ENCODE results near the gene TLNRD1. TPM values are rescaled to one million over a fixed set of nuclear protein-coding genes. Genes with fewer than 3 reads are reported as not detected.

TLNRD1 gene
- total and polyA plus RNA-seq, 3 experiments from 2014 or later, result 6.3 to 38.6 (median 35.9) TPM

DNA sequence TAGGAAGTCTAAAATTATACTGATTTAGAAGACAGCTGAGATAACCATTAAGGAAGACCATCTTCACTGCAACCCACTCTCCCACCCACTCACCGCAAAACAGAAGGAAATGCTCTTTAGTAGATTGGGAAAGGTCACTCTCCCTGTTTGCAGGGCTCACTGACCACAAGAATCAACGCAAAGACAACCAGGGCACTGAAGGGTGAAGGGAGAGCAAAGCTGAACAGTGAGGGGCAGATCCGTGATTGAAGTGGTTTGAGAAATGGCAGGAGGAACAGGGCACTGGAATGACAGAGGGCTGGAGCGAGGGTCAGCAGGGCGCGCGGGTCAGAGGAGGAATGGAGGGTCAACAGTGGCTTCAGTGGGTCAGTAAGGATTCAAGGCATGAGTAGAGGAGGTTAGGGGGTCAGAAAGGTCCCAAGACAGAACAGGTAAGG is 11.6 kb upstream of the TLNRD1 start:
- peaks cover 65% of the 10 kb centered on the region for H3K4me1 ChIP-seq (ENCODE audit: insufficient read depth, low read length)
- H3K9me3 ChIP-seq (ENCODE audit: low read length), result no peaks in the 10 kb centered on the region
- CTCF ChIA-PET, result interaction anchor here (0.8 to 1.7 kb wide), 2 partner anchors 12 to 19 kb away, joined by 3 to 7 read pairs; no protein-coding TSS in a partner anchor
- Mint-ChIP-seq H3K27me3 (no peaks in the 10 kb centered on the region), H3K36me3 (peaks cover 0 to 34% (median 6%) of the 10 kb centered on the region in 3 donors), H3K27ac (peak overlapping the region; percentile 91 to 99 (median 99)), H3K4me3 (peak overlapping the region; percentile 97 to 99 (median 98)), H3K9me3 (peaks cover 0 to 1% (median 0%) of the 10 kb centered on the region in 5 donors), H3K4me1 (peaks cover 50 to 68% (median 64%) of the 10 kb centered on the region in 3 donors)
- H3K4me3 ChIP-seq (ENCODE audit: low read length), result peak overlapping the region; percentile 72
- no peaks in the 10 kb centered on the region for H3K36me3 ChIP-seq (ENCODE audit: insufficient read depth, low read length)
- no peaks in the 10 kb centered on the region for H3K27me3 ChIP-seq (ENCODE audit: insufficient read depth, low read length, poor library complexity, severe bottlenecking)
- peak overlapping the region; percentile 88 for H3K27ac ChIP-seq (ENCODE audit: low read depth, low read length)
- no peak for DNase-seq
- POLR2A ChIA-PET, result no interaction called here

DNA sequence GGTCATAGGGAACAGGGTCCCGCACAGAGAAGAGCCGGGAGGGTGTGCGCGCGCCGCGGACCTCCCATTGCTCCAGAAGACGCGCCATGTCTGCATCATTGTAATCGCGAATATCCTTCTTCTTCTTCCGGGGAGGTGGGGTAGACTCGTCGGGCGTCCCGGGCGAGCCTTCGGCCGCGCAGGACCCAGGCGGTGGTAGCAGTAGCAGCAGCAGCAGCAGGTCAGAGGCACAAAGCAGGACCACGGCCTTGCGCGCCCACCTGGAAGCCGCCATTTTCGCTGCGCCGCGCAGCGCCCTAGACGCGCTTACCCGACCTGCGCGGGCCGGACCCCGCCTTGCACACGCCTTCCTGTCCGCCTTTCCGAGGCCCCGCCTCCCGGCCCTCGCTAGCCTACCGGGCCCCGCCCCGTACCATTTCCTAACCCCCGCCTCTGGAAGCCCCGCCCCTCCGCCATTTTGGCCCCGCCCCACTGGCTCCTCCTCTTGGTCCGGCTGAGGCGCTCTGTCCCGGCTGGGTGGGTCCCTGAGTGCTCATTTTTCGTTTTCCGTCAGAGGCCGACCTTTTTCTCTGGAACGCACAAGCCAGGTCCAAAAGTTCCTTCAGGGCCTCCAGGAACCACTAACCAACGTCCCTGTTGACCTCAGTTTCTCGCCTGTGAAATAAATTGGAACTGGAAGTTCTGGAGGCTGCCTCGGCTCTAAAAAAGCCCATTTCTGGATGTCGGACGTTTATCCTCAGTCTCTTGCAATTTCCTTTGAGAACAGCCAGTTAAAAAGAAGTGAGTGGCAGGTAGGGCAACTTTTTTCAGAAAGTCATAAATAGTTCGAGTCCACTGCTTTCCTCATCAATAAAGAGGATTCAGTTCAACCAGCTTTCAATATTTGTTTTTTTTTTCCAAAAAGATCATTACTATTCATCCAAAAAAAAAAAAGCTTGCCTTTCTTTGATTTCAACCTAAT is 10.9 kb upstream of the TLNRD1 start, which contains the start of gene MESD:
Gene MESD (minus strand): TSS at position 302 of the 961 bp plus-strand sequence. CDS start 28 bp downstream, at position 274.
- H3K4me3 Mint-ChIP-seq, result peak within 1 kb of the TSS; percentile 97 to 99 (median 98)
- H3K27ac Mint-ChIP-seq, result peak within 1 kb of the TSS; percentile 91 to 99 (median 99)
- no peaks in the 10 kb centered on the region for H3K27me3 Mint-ChIP-seq
- ChIA-PET CTCF (interaction anchor here (0.8 to 1.5 kb wide), 2 partner anchors 12 to 75 kb away, joined by 3 read pairs; no protein-coding TSS in a partner anchor), POLR2A (interaction anchor here (2.1 kb wide), 1 partner anchor 11 kb away, joined by 29 read pairs; the partner anchor contains the start of gene TLNRD1)
- DNase-seq, result peak; percentile 93 to 97 (median 97)
- no peaks in the 10 kb centered on the region for H3K36me3 ChIP-seq (ENCODE audit: insufficient read depth, low read length)
- H3K9me3 Mint-ChIP-seq, result peaks cover 0 to 1% (median 0%) of the 10 kb centered on the region in 5 donors
- H3K4me1 Mint-ChIP-seq, result peaks cover 44 to 61% (median 57%) of the 10 kb centered on the region in 3 donors
- no peaks in the 10 kb centered on the region for H3K9me3 ChIP-seq (ENCODE audit: low read length)
- peak within 1 kb of the TSS; percentile 72 for H3K4me3 ChIP-seq (ENCODE audit: low read length)
- peaks cover 61% of the 10 kb centered on the region for H3K4me1 ChIP-seq (ENCODE audit: insufficient read depth, low read length)
- H3K36me3 Mint-ChIP-seq, result peaks cover 0 to 30% (median 6%) of the 10 kb centered on the region in 3 donors
- H3K27ac ChIP-seq (ENCODE audit: low read depth, low read length), result peak within 1 kb of the TSS; percentile 88
- H3K27me3 ChIP-seq (ENCODE audit: insufficient read depth, low read length, poor library complexity, severe bottlenecking), result no peaks in the 10 kb centered on the region

DNA sequence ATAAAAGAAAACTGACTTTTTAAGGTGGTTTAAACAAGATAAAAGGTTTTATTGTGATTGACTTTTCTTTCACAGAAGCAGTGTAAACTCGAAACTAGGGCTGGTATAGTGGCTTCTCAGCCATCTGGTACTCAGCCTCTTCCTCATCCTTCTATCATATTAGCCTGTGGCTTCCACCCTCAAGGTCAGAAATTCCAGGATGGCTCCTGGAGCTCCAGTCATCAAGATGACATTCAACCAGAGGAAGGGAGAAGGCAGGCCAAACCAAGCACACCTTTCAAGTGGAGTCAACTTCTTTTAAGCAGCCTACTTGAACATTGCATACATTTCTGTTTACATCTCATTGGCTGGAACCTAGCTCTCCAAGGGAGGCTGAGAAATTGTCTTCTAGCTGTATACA is 9.8 kb upstream of the TLNRD1 start:
- H3K4me1 Mint-ChIP-seq, result peaks cover 35 to 50% (median 48%) of the 10 kb centered on the region in 3 donors
- H3K4me1 ChIP-seq (ENCODE audit: insufficient read depth, low read length), result peaks cover 50% of the 10 kb centered on the region
- no peaks in the 10 kb centered on the region for H3K27me3 ChIP-seq (ENCODE audit: insufficient read depth, low read length, poor library complexity, severe bottlenecking)

GRCh38 chr15:80991421-80991820 is 9.3 kb upstream of the TLNRD1 start:
- Mint-ChIP-seq H3K27me3 (no peaks in the 10 kb centered on the region), H3K4me1 (peaks cover 34 to 46% (median 45%) of the 10 kb centered on the region in 3 donors), H3K4me3 (peak overlapping the region in 3 of 7 donors; percentile 23 to 68 (median 30)), H3K9me3 (peaks cover 0 to 1% (median 0%) of the 10 kb centered on the region in 5 donors), H3K27ac (peak overlapping the region in 2 of 8 donors; percentile 20 to 33), H3K36me3 (peaks cover 0 to 19% (median 4%) of the 10 kb centered on the region in 3 donors)
- H3K4me3 ChIP-seq (ENCODE audit: low read length), result no peak overlapping the region
- no peak for DNase-seq
- ChIA-PET CTCF (interaction anchor here (1.1 kb wide), 1 partner anchor 275 kb away, joined by 6 read pairs; no protein-coding TSS in a partner anchor), POLR2A (interaction anchor here (2.1 kb wide), 1 partner anchor 9 kb away, joined by 29 read pairs; the partner anchor contains the start of gene TLNRD1)
- no peak overlapping the region for H3K27ac ChIP-seq (ENCODE audit: low read depth, low read length)
- H3K36me3 ChIP-seq (ENCODE audit: insufficient read depth, low read length), result no peaks in the 10 kb centered on the region
- H3K27me3 ChIP-seq (ENCODE audit: insufficient read depth, low read length, poor library complexity, severe bottlenecking), result no peaks in the 10 kb centered on the region
- no peaks in the 10 kb centered on the region for H3K9me3 ChIP-seq (ENCODE audit: low read length)
- H3K4me1 ChIP-seq (ENCODE audit: insufficient read depth, low read length), result peaks cover 47% of the 10 kb centered on the region

More for the DNA sequence above, 9.8 kb upstream of the TLNRD1 start:
- no peaks in the 10 kb centered on the region for H3K27me3 Mint-ChIP-seq
- H3K9me3 ChIP-seq (ENCODE audit: low read length), result no peaks in the 10 kb centered on the region
- H3K36me3 ChIP-seq (ENCODE audit: insufficient read depth, low read length), result no peaks in the 10 kb centered on the region
- peaks cover 0 to 22% (median 5%) of the 10 kb centered on the region in 3 donors for H3K36me3 Mint-ChIP-seq
- CTCF ChIA-PET, result interaction anchor here (1.1 to 1.5 kb wide), 2 partner anchors 74 to 275 kb away, joined by 3 to 6 read pairs; no protein-coding TSS in a partner anchor
- H3K9me3 Mint-ChIP-seq, result peaks cover 0 to 1% (median 0%) of the 10 kb centered on the region in 5 donors
- H3K4me3 Mint-ChIP-seq, result peak overlapping the region in 3 of 7 donors; percentile 2 to 68 (median 19)
- DNase-seq, result no peak
- peak overlapping the region in 2 of 8 donors; percentile 20 to 91 for H3K27ac Mint-ChIP-seq
- H3K4me3 ChIP-seq (ENCODE audit: low read length), result no peak overlapping the region
- POLR2A ChIA-PET, result interaction anchor here (2.1 kb wide), 1 partner anchor 10 kb away, joined by 29 read pairs; the partner anchor contains the start of gene TLNRD1
- H3K27ac ChIP-seq (ENCODE audit: low read depth, low read length), result no peak overlapping the region

- Histone ChIP-seq H3K9me3 (ENCODE audit: low read length) (no peaks in the 10 kb centered on the region), H3K27ac (ENCODE audit: low read depth, low read length) (no peak overlapping the region), H3K36me3 (ENCODE audit: insufficient read depth, low read length) (no peaks in the 10 kb centered on the region), H3K4me1 (ENCODE audit: insufficient read depth, low read length) (peaks cover 41% of the 10 kb centered on the region), H3K4me3 (ENCODE audit: low read length) (no peak overlapping the region), H3K27me3 (ENCODE audit: insufficient read depth, low read length, poor library complexity, severe bottlenecking) (no peaks in the 10 kb centered on the region)
- CTCF ChIA-PET, result interaction anchor here (1.1 to 1.3 kb wide), 2 partner anchors 274 kb away, joined by 5 to 6 read pairs; no protein-coding TSS in a partner anchor
- H3K9me3 Mint-ChIP-seq, result peaks cover 0 to 1% (median 0%) of the 10 kb centered on the region in 5 donors
- H3K27me3 Mint-ChIP-seq, result no peaks in the 10 kb centered on the region
- peaks cover 28 to 40% (median 40%) of the 10 kb centered on the region in 3 donors for H3K4me1 Mint-ChIP-seq
- peak overlapping the region in 1 of 8 donors; percentile 45 for H3K27ac Mint-ChIP-seq
- H3K4me3 Mint-ChIP-seq, result peak overlapping the region in 1 of 7 donors; percentile 68
- H3K36me3 Mint-ChIP-seq, result peaks cover 0 to 15% (median 4%) of the 10 kb centered on the region in 3 donors
- no peak for DNase-seq
- POLR2A ChIA-PET, result interaction anchor here (2.1 kb wide), 1 partner anchor 9 kb away, joined by 29 read pairs; the partner anchor contains the start of gene TLNRD1
Measured at GRCh38 chr15:80992006-80992405, 8.7 kb upstream of the TLNRD1 start.

GRCh38 chr15:80992441-80992840 is 8.3 kb upstream of the TLNRD1 start:
- Histone ChIP-seq H3K27me3 (ENCODE audit: insufficient read depth, low read length, poor library complexity, severe bottlenecking) (no peaks in the 10 kb centered on the region), H3K9me3 (ENCODE audit: low read length) (no peaks in the 10 kb centered on the region), H3K4me1 (ENCODE audit: insufficient read depth, low read length) (peaks cover 38% of the 10 kb centered on the region), H3K4me3 (ENCODE audit: low read length) (no peak overlapping the region), H3K27ac (ENCODE audit: low read depth, low read length) (no peak overlapping the region), H3K36me3 (ENCODE audit: insufficient read depth, low read length) (no peaks in the 10 kb centered on the region)
- Mint-ChIP-seq H3K4me3 (peak overlapping the region in 1 of 7 donors; percentile 68), H3K9me3 (peaks cover 0 to 2% (median 0%) of the 10 kb centered on the region in 5 donors), H3K27ac (peak overlapping the region in 1 of 8 donors; percentile 45), H3K4me1 (peaks cover 26 to 37% (median 37%) of the 10 kb centered on the region in 3 donors), H3K27me3 (no peaks in the 10 kb centered on the region), H3K36me3 (peaks cover 0 to 13% (median 4%) of the 10 kb centered on the region in 3 donors)
- DNase-seq, result no peak
- ChIA-PET POLR2A (no interaction called here), CTCF (interaction anchor here (1.3 kb wide), 1 partner anchor 274 kb away, joined by 5 read pairs; no protein-coding TSS in a partner anchor)

DNA sequence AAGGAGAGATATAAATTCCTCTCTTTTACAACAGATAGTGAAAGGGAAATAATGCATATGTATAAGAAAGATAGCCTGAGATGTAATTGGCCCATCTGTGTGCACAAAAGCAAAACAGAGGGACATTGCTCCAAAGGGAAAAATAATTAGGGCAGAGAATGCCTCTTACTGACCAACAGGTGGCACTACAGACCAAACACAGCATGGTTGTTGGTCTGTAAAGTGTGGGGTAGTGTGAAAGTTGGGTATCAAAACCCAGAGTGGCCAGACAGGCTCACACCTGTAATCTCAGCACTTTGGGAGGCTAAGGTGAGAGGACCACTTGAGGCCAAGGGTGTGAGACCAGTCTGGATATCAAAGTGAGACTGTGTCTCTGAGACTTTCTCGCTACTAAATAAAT is 4.5 kb upstream of the TLNRD1 start:
- no peak overlapping the region for H3K4me3 ChIP-seq (ENCODE audit: low read length)
- no peak for DNase-seq
- peaks cover 18 to 31% (median 24%) of the 10 kb centered on the region in 3 donors for H3K4me1 Mint-ChIP-seq
- ChIA-PET CTCF (no interaction called here), POLR2A (no interaction called here)
- no peaks in the 10 kb centered on the region for H3K36me3 ChIP-seq (ENCODE audit: insufficient read depth, low read length)
- no peaks in the 10 kb centered on the region for H3K27me3 Mint-ChIP-seq
- H3K9me3 ChIP-seq (ENCODE audit: low read length), result no peaks in the 10 kb centered on the region
- peaks cover 30% of the 10 kb centered on the region for H3K4me1 ChIP-seq (ENCODE audit: insufficient read depth, low read length)
- H3K36me3 Mint-ChIP-seq, result peaks cover 0 to 5% (median 0%) of the 10 kb centered on the region in 3 donors
- H3K9me3 Mint-ChIP-seq, result peaks cover 0 to 2% (median 0%) of the 10 kb centered on the region in 5 donors
- H3K27ac Mint-ChIP-seq, result peak overlapping the region in 1 of 8 donors; percentile 43
- H3K4me3 Mint-ChIP-seq, result peak overlapping the region in 1 of 7 donors; percentile 31
- no peaks in the 10 kb centered on the region for H3K27me3 ChIP-seq (ENCODE audit: insufficient read depth, low read length, poor library complexity, severe bottlenecking)
- H3K27ac ChIP-seq (ENCODE audit: low read depth, low read length), result no peak overlapping the region
